Vagina (tissue), 2 donors: ENCODE results near the gene PILRB.

Experiments
- CTCF ChIP-seq, 3 experiments: fragments of 450-650 bp in 2 of 3; fragments of 200-600 bp in 1 of 3; sonication (generic) in 1 of 3; IDR thresholded peaks; one replicate each; pipeline ENCODE4 v1.5.1; 2017 to 2019; ENCODE audit warnings: antibody characterized with exemption in 3 of 3, mild to moderate bottlenecking in 2 of 3, moderate library complexity in 2 of 3
- POLR2AphosphoS5 ChIP-seq, 2 donors: sonication (generic); formaldehyde crosslinking; IDR thresholded peaks; one replicate each; pipeline ENCODE4 v1.9.0; 2017; ENCODE audit warnings: antibody characterized with exemption in 2 of 2, mild to moderate bottlenecking in 2 of 2, low read depth in 1 of 2; ENCODE audit not compliant: insufficient read depth in 1 of 2

- TF ChIP-seq CTCF (IDR thresholded peaks at IDR 0.05) (no peak), POLR2AphosphoS5 (IDR thresholded peaks at IDR 0.05; ENCODE audit: insufficient read depth in 1 of 2, low read depth in 1 of 2) (no peak)
These were observed 16.7 kb downstream of the PILRB start for GRCh38 chr7:100374601-100375000.
